ENCODE results near the gene PDE6A. TPM values are rescaled to one million over a fixed set of nuclear protein-coding genes. Genes with fewer than 3 reads are reported as not detected.

PDE6A gene
- total RNA-seq: under 0.01 TPM in 1 of 2 replicates, not detected in the other

GRCh38 chr5:149944666-149945065 lies at the start of gene PDE6A:
Gene PDE6A (minus strand): TSS chr5:149944793. CDS start chr5:149944673, 120 bp downstream.

GRCh38 chr5:149960272-149961185 lies 15.9 kb upstream of the PDE6A start, which contains the start of gene SLC26A2:
Gene SLC26A2 (plus strand): TSS chr5:149960758. CDS start chr5:149977653, 16,895 bp downstream.

Other genes starting within 250 kb of the PDE6A start
- 1.1 and 1.8 TPM in 2 replicates for gene PPARGC1B, start 214.5 kb downstream of the PDE6A start, total RNA-seq
- 9.1 and 9.6 TPM in 2 replicates for gene SLC26A2, start 16.0 kb upstream of the PDE6A start, total RNA-seq
- gene TIGD6, start 55.9 kb upstream of the PDE6A start, total RNA-seq: 3.6 and 5.5 TPM in 2 replicates
- 26.7 and 32.1 TPM in 2 replicates for gene HMGXB3, start 55.9 kb upstream of the PDE6A start, total RNA-seq
- not detected in 2 replicates for gene CSF1R, start 141.8 kb upstream of the PDE6A start, total RNA-seq
- gene PDGFRB, start 211.1 kb upstream of the PDE6A start, total RNA-seq: 232 and 372 TPM in 2 replicates
- 0.12 and 0.60 TPM in 2 replicates for gene CDX1, start 222.0 kb upstream of the PDE6A start, total RNA-seq
- gene SLC6A7, start 245.3 kb upstream of the PDE6A start, total RNA-seq: not detected in 2 replicates